Dermis microvascular lymphatic vessel endothelial cell (primary cell): ENCODE results near the gene ABLIM1. TPM values are rescaled to one million over a fixed set of nuclear protein-coding genes. Genes with fewer than 3 reads are reported as not detected.
A peak's percentile ranks its signal among the peaks of the same experiment; 100 is the strongest.

Experiments
- DNase-seq, 2 donors: peaks; one replicate each; pipeline versions ENCODE4 v3.0.0 to v3.0.0-alpha.2; 2010; ENCODE audit warnings: low read depth in 2 of 2
- total RNA-seq: library from RNA; depleted of rRNA; stranded (reverse); fragments of >200 nt; gene quantifications from 2 replicates; pipeline ENCODE4 v1.2.1, GENCODE V29; 2014

Gene ABLIM1
- total RNA-seq, 1 donor from 2014 or later: 40.6 TPM

- no peak for DNase-seq
Observed at GRCh38 chr10:114519306-114519669, 138.8 kb downstream of the ABLIM1 start.

GRCh38 chr10:114518401-114519305, 139.4 kb downstream of the ABLIM1 start:
- no peak for DNase-seq

DNA sequence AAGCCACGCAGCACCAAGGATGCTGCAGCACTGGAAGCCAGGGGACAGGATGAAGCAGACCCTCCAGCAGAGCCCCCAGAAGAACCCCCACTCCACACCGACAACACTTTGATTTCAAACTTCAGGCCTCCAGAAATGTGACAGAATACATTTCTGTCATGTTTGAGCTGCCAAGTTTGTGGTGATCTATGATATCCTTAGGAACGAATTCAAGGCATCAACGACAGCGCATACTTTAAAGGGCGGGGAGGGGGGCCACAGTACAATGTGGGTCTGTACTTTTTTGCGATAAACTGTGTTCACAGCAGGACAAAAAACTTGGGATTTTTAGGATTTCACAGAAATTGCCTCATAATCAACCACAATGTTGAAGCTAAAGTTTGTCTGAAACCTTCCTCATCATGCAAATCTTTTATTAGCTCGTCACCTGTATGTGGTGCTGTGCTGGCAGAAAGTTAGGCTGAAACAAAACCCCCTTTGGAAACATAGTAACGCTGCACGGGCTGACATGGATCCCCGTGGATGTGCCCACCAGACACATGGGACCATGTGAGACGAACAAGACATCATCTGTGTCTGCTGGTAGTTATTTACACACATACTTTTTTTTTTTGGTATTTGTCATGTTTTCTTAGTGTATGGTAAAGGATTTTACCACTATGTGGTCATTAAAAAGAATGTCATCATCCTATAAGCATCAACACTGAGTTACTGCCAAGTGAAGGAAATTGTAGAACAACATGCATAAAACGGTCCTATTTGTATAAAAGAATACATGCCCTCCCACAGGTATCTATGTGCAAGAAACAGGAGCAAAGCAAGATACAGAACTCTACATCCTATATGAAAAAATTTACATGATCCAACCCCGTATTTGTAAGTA, 140.5 kb downstream of the ABLIM1 start:
- DNase-seq: no peak

- no peak for DNase-seq
Observed at GRCh38 chr10:114516356-114516755, 141.7 kb downstream of the ABLIM1 start.

- DNase-seq: no peak
Observed at GRCh38 chr10:114515298-114515914, 142.7 kb downstream of the ABLIM1 start.

- DNase-seq: no peak
Observed at GRCh38 chr10:114513381-114513792, 144.7 kb downstream of the ABLIM1 start.

GRCh38 chr10:114511881-114512280, 146.2 kb downstream of the ABLIM1 start:
- DNase-seq: no peak

GRCh38 chr10:114508376-114508775, 149.7 kb downstream of the ABLIM1 start:
- DNase-seq: no peak

DNA sequence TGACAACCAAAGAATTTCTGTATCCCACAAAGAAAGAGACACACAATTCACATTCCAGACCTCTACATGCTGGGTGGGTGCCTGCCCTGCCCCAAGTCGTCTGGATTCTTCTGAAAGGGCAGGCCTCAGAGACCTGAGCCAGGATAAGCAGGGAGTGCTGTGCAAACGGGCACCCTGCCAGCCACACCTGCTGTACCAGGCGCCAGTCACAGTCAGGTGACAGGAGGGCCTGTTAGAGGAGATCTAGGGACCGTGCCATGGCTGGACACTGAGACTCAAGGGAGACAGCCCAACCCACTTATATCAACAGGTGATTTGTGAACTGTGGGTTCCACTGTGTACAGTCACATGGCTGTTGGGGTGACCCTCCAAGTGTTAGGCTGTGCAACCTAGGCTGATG, 150.6 kb downstream of the ABLIM1 start:
- peak in 1 of 2 donors; percentile 86 for DNase-seq

DNA sequence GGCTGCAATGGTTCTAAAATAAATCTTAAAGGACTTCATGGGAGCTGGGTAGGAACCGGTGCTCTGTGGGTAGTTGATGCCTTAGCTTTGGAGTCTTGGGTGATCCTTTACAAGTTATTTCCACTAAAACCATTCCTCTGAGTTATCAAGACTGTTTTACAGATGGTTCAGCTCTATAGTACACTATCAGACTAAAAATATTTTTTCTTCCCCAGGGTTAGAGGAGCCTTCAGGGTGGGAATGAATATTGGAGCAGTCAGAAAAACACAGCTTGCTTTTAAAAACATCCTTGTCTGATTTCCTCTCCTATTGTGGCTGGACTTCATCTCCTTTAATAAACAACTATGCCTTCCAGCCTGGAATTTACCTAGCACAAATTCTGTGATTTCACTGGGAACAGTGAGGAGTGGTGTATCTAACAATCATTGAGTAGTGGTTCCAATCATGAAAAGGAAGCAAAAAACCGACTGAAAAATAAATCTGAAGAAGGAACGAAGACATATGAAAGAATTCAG, 151.1 kb downstream of the ABLIM1 start:
- peak in 1 of 2 donors; percentile 87 for DNase-seq

DNA sequence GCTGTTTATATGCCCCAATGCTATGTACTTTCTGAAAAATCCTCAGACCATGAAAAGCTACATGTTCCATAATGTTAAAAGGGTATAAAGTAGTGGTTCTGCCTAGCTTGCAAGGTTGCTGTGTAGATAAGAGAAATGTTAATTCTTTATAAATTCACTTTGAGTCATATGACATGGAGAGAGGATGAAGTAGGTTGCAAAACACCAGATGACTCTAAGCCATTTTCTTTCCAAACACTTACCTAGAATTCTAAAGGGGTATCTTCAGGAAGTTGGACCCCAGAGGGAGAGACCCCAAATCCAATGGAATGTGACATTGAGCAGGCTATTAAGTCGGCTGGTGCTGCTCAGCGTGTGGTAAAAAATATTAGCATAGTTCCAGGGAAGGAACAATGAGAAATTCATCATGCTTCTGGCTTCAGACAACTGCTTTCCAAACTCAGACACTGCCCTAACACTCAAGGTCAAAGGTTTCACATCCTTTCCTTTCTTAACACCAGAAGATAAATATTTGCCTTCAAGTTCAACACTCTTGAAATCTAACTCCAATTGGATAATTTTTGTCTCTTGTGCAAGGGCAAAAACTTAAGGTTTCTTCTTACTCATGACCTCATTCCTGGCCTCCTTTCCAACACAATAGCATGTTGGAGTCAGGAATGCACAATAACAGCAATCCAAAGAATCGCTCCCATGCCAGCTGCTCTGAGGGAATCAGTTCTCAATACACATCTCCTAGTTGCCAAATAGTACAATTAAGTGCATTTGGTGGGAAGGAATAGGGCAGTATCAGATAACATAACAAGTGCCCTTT, 153.1 kb downstream of the ABLIM1 start:
- peak in 1 of 2 donors; percentile 98 for DNase-seq

GRCh38 chr10:114502074-114502473, 156.0 kb downstream of the ABLIM1 start:
- peak in 1 of 2 donors; percentile 94 for DNase-seq

GRCh38 chr10:114501650-114502049, 156.4 kb downstream of the ABLIM1 start:
- no peak for DNase-seq

DNA sequence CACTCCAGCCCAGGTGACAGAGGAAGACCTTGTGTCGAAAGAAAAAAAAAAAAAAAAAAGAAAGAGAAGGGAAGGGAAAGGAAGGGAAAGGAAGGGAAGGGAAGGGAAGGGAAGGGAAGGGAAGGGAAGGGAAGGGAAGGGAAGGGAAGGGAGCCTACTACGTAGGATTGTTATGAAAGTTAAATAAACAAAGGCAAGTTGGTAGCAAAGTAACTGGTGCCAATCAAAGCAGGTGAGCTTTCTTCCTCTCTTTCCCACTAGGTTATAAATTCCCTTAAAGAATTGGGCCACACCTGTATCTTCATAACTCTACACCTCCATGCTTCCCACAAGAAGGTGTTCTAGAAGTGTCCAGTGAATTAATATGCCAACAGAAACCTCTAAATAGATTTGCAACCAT, 157.4 kb downstream of the ABLIM1 start:
- DNase-seq: no peak

GRCh38 chr10:114499630-114500190, 158.4 kb downstream of the ABLIM1 start:
- DNase-seq: no peak

DNA sequence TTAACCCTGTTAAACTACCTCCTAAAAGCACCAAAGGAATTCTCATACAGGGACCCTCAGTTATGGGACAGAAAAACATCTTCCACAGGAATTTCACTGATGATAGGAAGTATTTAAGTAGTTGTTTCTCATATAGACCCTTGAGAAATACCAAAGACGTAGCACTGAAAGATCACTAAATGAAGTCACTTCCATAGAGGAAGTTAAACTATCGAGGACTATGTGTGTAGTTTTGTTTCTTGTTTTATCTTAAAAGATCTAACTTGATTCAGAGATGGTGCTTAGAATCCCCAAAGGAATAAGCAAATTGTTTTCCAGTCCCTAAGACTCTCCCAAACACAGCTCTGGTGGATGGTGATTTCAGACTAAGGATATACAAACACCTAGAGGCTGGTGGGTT, 159.0 kb downstream of the ABLIM1 start:
- DNase-seq: peak in 1 of 2 donors; percentile 35

DNA sequence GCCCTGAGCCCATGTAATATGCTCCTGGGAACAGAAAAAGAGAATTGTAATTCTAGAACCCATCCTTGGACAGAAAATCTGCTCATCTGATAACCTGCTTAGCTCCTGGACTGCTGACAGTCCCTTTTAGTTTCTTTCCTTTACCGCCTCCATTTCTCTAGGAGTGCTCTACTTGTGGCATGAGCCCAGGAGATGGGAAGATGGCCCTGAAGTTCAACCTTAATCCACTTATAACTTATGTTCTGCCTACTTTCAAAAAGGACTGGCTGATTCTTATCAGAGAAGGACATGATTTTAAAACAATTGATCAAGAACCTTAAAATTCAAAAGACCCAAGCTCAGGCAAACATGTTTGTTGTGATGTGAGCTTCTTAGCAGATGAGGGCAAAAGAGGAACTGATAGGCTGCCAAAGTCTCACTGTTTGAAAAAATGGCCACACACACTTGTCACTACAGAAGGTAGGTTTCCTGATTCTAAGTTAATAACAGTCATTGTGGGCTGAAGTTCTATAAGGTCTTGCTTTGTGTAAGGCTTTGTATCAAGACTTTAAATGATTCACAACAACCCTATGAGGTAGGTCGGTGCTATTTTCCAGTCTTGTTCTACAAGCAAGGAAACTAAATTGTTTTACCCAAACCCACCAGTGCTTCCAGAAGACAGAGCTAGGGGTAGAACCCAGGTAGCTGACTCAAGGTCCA, 159.5 kb downstream of the ABLIM1 start:
- no peak for DNase-seq

DNA sequence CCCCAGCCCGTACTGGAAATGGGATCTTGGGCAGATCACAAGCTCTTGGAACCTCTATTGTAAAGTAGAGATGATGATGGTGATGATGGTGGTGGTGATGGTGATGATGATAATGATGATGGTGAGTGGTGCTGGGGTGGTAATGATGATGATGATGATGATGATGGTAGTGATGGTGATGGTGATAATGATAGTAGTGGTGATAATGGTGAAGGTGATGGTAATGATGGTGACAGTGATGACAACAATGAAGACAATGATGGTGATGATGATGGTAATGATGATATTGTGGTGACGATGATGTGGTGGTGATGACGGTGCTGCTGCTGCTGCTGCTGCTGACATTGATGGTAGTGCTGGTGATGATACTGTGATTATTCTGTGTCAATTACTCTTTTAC, 162.8 kb downstream of the ABLIM1 start:
- no peak for DNase-seq

- DNase-seq: peak in 1 of 2 donors; percentile 66
Observed at GRCh38 chr10:114492351-114493037, 165.6 kb downstream of the ABLIM1 start.
